Activated T-cell treated with anti-CD3 and anti-CD28 coated beads, Interleukin-2, amount 50 U/mL, for 4 hours (primary cell): ENCODE data around the gene ALX4. TPM values are rescaled to one million over a fixed set of nuclear protein-coding genes. Genes with fewer than 3 reads are reported as not detected.

Experiments used
- ATAC-seq, 2 donors: fragments of 200-7000 bp; cut with Tn5 transposase; one replicate each; pipeline ENCODE4 v1.10.0; 2021
- DNase-seq: peaks from one replicate; pipeline ENCODE4 v3.0.0-alpha.2; 2020
- H3K27me3 Mint-ChIP-seq: one replicate; pipeline ENCODE4 v1.8.0; 2021; ENCODE audit warnings: low read depth, mixed read lengths
- H3K36me3 Mint-ChIP-seq: one replicate; pipeline ENCODE4 v1.8.0; 2022; ENCODE audit warnings: mixed read lengths; ENCODE audit not compliant: insufficient read depth
- H3K4me1 Mint-ChIP-seq: one replicate; pipeline ENCODE4 v1.8.0; 2021; ENCODE audit warnings: low read depth, mixed read lengths
- H3K4me3 Mint-ChIP-seq: one replicate; pipeline ENCODE4 v1.8.0; 2021; ENCODE audit warnings: mild to moderate bottlenecking, moderate library complexity, mixed read lengths
- H3K9me3 Mint-ChIP-seq: one replicate; pipeline ENCODE4 v1.8.0; 2021; ENCODE audit warnings: mixed read lengths
- total RNA-seq, 3 donors: library from RNA; stranded (reverse); gene quantifications; one replicate each; pipeline ENCODE4 v1.2.1, GENCODE V29; 2021

ALX4 gene
- total RNA-seq, 3 donors from 2014 or later, result not detected

GRCh38 chr11:44247508-44247907, 62.4 kb downstream of the ALX4 start:
- H3K4me1 Mint-ChIP-seq, result no peaks in the 10 kb centered on the region
- H3K4me3 Mint-ChIP-seq, result no peak overlapping the region
- DNase-seq (no peak), ATAC-seq (no peak)
- peaks cover 16% of the 10 kb centered on the region for H3K9me3 Mint-ChIP-seq
- peaks cover 58% of the 10 kb centered on the region for H3K36me3 Mint-ChIP-seq
- no peaks in the 10 kb centered on the region for H3K27me3 Mint-ChIP-seq

- no peaks in the 10 kb centered on the region for H3K27me3 Mint-ChIP-seq
- H3K36me3 Mint-ChIP-seq, result peaks cover 58% of the 10 kb centered on the region
Observed at GRCh38 chr11:44246726-44247125, 63.2 kb downstream of the ALX4 start.

GRCh38 chr11:44244639-44245310, 65.2 kb downstream of the ALX4 start:
- no peaks in the 10 kb centered on the region for H3K27me3 Mint-ChIP-seq
- no peak overlapping the region for H3K4me3 Mint-ChIP-seq
- ATAC-seq, result no peak
- H3K4me1 Mint-ChIP-seq, result no peaks in the 10 kb centered on the region
- no peaks in the 10 kb centered on the region for H3K9me3 Mint-ChIP-seq
- peaks cover 59% of the 10 kb centered on the region for H3K36me3 Mint-ChIP-seq
- DNase-seq, result no peak

More at GRCh38 chr11:44246726-44247125, 63.2 kb downstream of the ALX4 start:
- Mint-ChIP-seq H3K4me3 (no peak overlapping the region), H3K4me1 (no peaks in the 10 kb centered on the region), H3K9me3 (peaks cover 8% of the 10 kb centered on the region)
- ATAC-seq, result no peak
- no peak for DNase-seq

- ATAC-seq, result no peak
Observed at GRCh38 chr11:44243595-44244343, 66.2 kb downstream of the ALX4 start.

GRCh38 chr11:44243086-44243485, 66.9 kb downstream of the ALX4 start:
- Mint-ChIP-seq H3K36me3 (peaks cover 58% of the 10 kb centered on the region), H3K4me3 (no peak overlapping the region), H3K4me1 (no peaks in the 10 kb centered on the region), H3K9me3 (no peaks in the 10 kb centered on the region), H3K27me3 (no peaks in the 10 kb centered on the region)
- no peak for DNase-seq
- ATAC-seq, result no peak

More at GRCh38 chr11:44243595-44244343, 66.2 kb downstream of the ALX4 start:
- H3K27me3 Mint-ChIP-seq, result no peaks in the 10 kb centered on the region
- no peaks in the 10 kb centered on the region for H3K4me1 Mint-ChIP-seq
- H3K9me3 Mint-ChIP-seq, result no peaks in the 10 kb centered on the region
- H3K4me3 Mint-ChIP-seq, result no peak overlapping the region
- no peak for DNase-seq
- peaks cover 55% of the 10 kb centered on the region for H3K36me3 Mint-ChIP-seq

- Mint-ChIP-seq H3K4me3 (no peak overlapping the region), H3K9me3 (no peaks in the 10 kb centered on the region), H3K27me3 (no peaks in the 10 kb centered on the region), H3K36me3 (peaks cover 62% of the 10 kb centered on the region), H3K4me1 (no peaks in the 10 kb centered on the region)
- ATAC-seq (no peak), DNase-seq (no peak)
Observed at GRCh38 chr11:44241851-44242250, 68.1 kb downstream of the ALX4 start.

GRCh38 chr11:44237156-44237555, 72.8 kb downstream of the ALX4 start:
- Mint-ChIP-seq H3K27me3 (no peaks in the 10 kb centered on the region), H3K4me3 (no peak overlapping the region), H3K4me1 (no peaks in the 10 kb centered on the region), H3K36me3 (peaks cover 58% of the 10 kb centered on the region), H3K9me3 (no peaks in the 10 kb centered on the region)
- ATAC-seq, result no peak
- no peak for DNase-seq

- peaks cover 54% of the 10 kb centered on the region for H3K36me3 Mint-ChIP-seq
- H3K4me1 Mint-ChIP-seq, result no peaks in the 10 kb centered on the region
- DNase-seq, result no peak
- H3K9me3 Mint-ChIP-seq, result no peaks in the 10 kb centered on the region
- no peak overlapping the region for H3K4me3 Mint-ChIP-seq
- no peaks in the 10 kb centered on the region for H3K27me3 Mint-ChIP-seq
- no peak for ATAC-seq
Observed at GRCh38 chr11:44236296-44236695, 73.6 kb downstream of the ALX4 start.

GRCh38 chr11:44235765-44236201, 74.2 kb downstream of the ALX4 start:
- H3K36me3 Mint-ChIP-seq, result peaks cover 56% of the 10 kb centered on the region
- H3K27me3 Mint-ChIP-seq, result no peaks in the 10 kb centered on the region
- H3K4me3 Mint-ChIP-seq, result no peak overlapping the region
- no peak for ATAC-seq
- DNase-seq, result no peak
- no peaks in the 10 kb centered on the region for H3K9me3 Mint-ChIP-seq
- H3K4me1 Mint-ChIP-seq, result no peaks in the 10 kb centered on the region

GRCh38 chr11:44229624-44230023, 80.3 kb downstream of the ALX4 start:
- peaks cover 30% of the 10 kb centered on the region for H3K36me3 Mint-ChIP-seq
- H3K9me3 Mint-ChIP-seq, result no peaks in the 10 kb centered on the region
- H3K27me3 Mint-ChIP-seq, result no peaks in the 10 kb centered on the region
- no peak for ATAC-seq
- H3K4me3 Mint-ChIP-seq, result no peak overlapping the region
- no peak for DNase-seq
- H3K4me1 Mint-ChIP-seq, result peaks cover 7% of the 10 kb centered on the region

GRCh38 chr11:44229098-44229497, 80.8 kb downstream of the ALX4 start:
- Mint-ChIP-seq H3K4me1 (peaks cover 7% of the 10 kb centered on the region), H3K9me3 (no peaks in the 10 kb centered on the region), H3K36me3 (peaks cover 30% of the 10 kb centered on the region), H3K27me3 (no peaks in the 10 kb centered on the region), H3K4me3 (no peak overlapping the region)
- ATAC-seq (no peak), DNase-seq (no peak)

GRCh38 chr11:44228379-44228778, 81.6 kb downstream of the ALX4 start:
- H3K4me3 Mint-ChIP-seq, result no peak overlapping the region
- no peak for DNase-seq
- peaks cover 7% of the 10 kb centered on the region for H3K4me1 Mint-ChIP-seq
- no peaks in the 10 kb centered on the region for H3K9me3 Mint-ChIP-seq
- no peak for ATAC-seq
- no peaks in the 10 kb centered on the region for H3K27me3 Mint-ChIP-seq
- peaks cover 27% of the 10 kb centered on the region for H3K36me3 Mint-ChIP-seq

GRCh38 chr11:44226945-44227344, 83.0 kb downstream of the ALX4 start:
- H3K4me1 Mint-ChIP-seq, result peaks cover 7% of the 10 kb centered on the region
- H3K27me3 Mint-ChIP-seq, result no peaks in the 10 kb centered on the region
- ATAC-seq (no peak), DNase-seq (no peak)
- H3K4me3 Mint-ChIP-seq, result no peak overlapping the region
- H3K36me3 Mint-ChIP-seq, result peaks cover 24% of the 10 kb centered on the region
- no peaks in the 10 kb centered on the region for H3K9me3 Mint-ChIP-seq

- no peak overlapping the region for H3K4me3 Mint-ChIP-seq
- no peak for DNase-seq
- ATAC-seq, result no peak
- peaks cover 23% of the 10 kb centered on the region for H3K36me3 Mint-ChIP-seq
- peaks cover 7% of the 10 kb centered on the region for H3K4me1 Mint-ChIP-seq
- no peaks in the 10 kb centered on the region for H3K9me3 Mint-ChIP-seq
- no peaks in the 10 kb centered on the region for H3K27me3 Mint-ChIP-seq
Observed at GRCh38 chr11:44226490-44226889, 83.4 kb downstream of the ALX4 start.
